Activated naive CD8-positive, alpha-beta T cell (primary cell): ENCODE results near the gene TMEM255A.

Experiments
- H3K27ac Mint-ChIP-seq: one replicate; pipeline ENCODE4 v1.8.0; 2021; ENCODE audit warnings: mixed read lengths
- H3K27me3 Mint-ChIP-seq: one replicate; pipeline ENCODE4 v1.8.0; 2021; ENCODE audit warnings: mixed read lengths
- H3K36me3 Mint-ChIP-seq: one replicate; pipeline ENCODE4 v1.8.0; 2021; ENCODE audit warnings: mixed read lengths
- H3K4me1 Mint-ChIP-seq: one replicate; pipeline ENCODE4 v1.8.0; 2021; ENCODE audit warnings: low read depth, mixed read lengths
- H3K4me3 Mint-ChIP-seq: one replicate; pipeline ENCODE4 v1.8.0; 2021; ENCODE audit warnings: mild to moderate bottlenecking, mixed read lengths
- H3K9me3 Mint-ChIP-seq: one replicate; pipeline ENCODE4 v1.8.0; 2021; ENCODE audit warnings: low read depth, mixed read lengths

TMEM255A gene

DNA sequence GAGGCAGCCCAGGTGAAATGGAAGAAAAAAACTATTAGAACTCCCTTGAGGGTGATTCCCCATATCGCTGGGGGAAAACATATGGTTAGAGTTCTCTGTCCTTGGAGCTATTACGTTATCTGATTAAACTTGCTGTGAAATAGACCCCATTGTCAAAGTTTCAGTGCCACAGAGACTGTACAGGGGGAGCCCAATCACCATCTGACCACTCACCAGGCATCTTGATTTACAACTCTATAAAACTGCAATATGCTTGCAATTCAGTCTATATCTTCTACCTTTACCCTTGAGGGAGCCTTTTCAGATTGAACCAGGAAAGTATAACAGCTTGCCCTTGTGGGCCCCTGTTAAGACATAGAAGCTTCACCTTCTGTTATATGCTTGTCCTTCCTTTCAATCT is 18.2 kb downstream of the TMEM255A start:
- Mint-ChIP-seq H3K27ac (no peak overlapping the region), H3K4me1 (peaks cover 9% of the 10 kb centered on the region), H3K36me3 (no peaks in the 10 kb centered on the region), H3K9me3 (no peaks in the 10 kb centered on the region), H3K27me3 (no peaks in the 10 kb centered on the region), H3K4me3 (no peak overlapping the region)

DNA sequence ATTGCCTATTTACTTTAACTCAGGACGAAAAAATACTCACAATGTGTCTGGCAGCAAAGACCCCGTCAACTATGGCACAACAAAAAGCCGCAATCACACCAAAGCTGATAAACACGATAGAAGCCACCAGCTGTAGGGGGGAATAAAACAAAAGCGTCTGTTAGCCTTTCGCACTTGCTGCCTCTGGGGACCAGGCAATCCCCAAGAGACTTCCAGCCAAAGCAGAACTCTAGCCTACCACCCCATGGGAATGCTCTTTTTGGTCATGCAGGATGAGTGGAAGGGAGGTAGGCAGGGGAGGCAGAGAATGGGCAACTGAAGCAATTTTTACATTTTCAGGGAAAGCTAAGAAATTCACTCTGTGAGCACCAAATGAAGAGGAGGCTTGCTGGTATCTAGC is 20.1 kb downstream of the TMEM255A start:
- no peaks in the 10 kb centered on the region for H3K9me3 Mint-ChIP-seq
- no peak overlapping the region for H3K4me3 Mint-ChIP-seq
- no peaks in the 10 kb centered on the region for H3K36me3 Mint-ChIP-seq

DNA sequence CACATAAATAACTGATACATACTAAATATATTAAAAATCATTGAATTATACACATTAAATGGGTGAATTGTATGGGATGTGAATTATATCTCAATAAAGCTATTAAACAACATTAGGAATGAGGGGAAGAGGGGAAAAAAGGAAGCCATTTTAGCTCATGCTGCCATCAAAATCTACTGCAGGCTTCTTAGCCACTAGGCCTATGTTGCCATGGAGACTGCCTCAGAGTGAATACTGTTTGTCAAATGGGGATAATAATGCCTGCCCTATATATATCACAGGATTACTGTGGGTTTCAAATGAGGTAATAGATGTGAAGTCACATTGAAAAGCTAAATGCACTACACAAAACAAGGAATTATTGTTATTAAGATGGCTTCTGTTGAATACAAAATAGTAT is 21.2 kb downstream of the TMEM255A start:
- Mint-ChIP-seq H3K27me3 (no peaks in the 10 kb centered on the region), H3K9me3 (no peaks in the 10 kb centered on the region), H3K4me3 (no peak overlapping the region), H3K27ac (no peak overlapping the region), H3K36me3 (no peaks in the 10 kb centered on the region), H3K4me1 (peaks cover 5% of the 10 kb centered on the region)

More for the DNA sequence above, 20.1 kb downstream of the TMEM255A start:
- Mint-ChIP-seq H3K4me1 (peaks cover 9% of the 10 kb centered on the region), H3K27me3 (no peaks in the 10 kb centered on the region), H3K27ac (no peak overlapping the region)

- Mint-ChIP-seq H3K4me3 (no peak overlapping the region), H3K27me3 (no peaks in the 10 kb centered on the region), H3K9me3 (no peaks in the 10 kb centered on the region), H3K4me1 (no peaks in the 10 kb centered on the region), H3K27ac (no peak overlapping the region), H3K36me3 (no peaks in the 10 kb centered on the region)
Observed at GRCh38 chrX:120287513-120288112, 23.6 kb downstream of the TMEM255A start.

DNA sequence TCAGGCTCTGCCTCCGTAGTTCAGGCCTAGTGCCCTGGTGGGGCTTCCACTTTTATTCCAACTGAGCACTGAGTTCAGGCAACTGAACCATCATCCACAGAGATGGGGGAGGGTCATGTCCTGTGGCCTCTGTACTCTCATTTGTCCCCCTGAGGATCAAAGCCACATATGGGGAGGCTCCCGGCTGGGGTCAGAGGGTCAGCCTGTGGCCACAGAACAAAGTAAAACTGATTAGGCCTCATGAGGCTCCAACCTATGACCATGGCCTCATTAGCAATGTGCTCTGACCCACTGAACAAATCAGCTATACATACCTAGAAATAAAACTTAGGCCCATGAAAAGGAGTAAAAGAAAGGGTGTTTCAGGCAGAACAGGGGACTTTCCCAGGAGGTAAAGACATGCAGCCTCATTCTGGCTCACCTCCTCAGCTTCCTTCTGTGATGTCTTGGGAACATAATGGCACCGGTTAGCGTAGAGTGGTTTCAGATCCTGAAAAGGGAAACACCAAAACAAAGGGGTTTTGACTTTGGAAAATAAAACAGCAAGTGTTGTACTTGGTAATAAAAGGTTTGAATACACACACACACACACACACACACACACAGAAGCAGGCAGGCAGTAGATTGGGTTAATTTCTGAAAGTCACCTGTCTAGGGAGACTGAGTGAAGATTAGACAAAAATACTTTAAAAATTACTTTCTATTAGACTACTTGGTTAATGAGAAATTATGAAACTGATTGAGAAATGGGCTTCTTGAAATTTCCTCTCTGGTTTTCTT is 24.3 kb downstream of the TMEM255A start:
- Mint-ChIP-seq H3K36me3 (no peaks in the 10 kb centered on the region), H3K27me3 (no peaks in the 10 kb centered on the region), H3K9me3 (no peaks in the 10 kb centered on the region), H3K27ac (no peak overlapping the region), H3K4me3 (no peak overlapping the region), H3K4me1 (no peaks in the 10 kb centered on the region)

DNA sequence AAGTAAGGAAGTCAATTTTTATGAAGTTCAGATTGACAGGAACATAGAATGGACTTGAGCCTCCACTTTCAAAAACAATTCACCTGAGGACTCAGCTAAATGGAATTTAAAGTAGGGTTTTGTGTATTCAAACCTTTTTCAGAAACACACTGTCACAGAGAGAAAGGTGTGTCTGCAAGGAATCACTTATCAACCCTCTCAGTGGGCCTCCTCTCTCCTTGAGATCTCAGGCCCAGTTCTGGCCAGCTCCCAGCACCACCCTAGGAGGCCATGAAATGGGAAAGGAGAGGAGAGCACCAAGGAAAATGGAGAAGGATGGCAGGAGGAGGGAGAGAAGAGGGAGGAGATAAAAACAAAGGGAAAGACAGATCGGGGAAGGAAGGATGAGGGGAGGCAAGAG is 28.6 kb downstream of the TMEM255A start:
- Mint-ChIP-seq H3K36me3 (no peaks in the 10 kb centered on the region), H3K4me1 (no peaks in the 10 kb centered on the region), H3K9me3 (no peaks in the 10 kb centered on the region), H3K27ac (no peak overlapping the region), H3K27me3 (no peaks in the 10 kb centered on the region), H3K4me3 (no peak overlapping the region)

DNA sequence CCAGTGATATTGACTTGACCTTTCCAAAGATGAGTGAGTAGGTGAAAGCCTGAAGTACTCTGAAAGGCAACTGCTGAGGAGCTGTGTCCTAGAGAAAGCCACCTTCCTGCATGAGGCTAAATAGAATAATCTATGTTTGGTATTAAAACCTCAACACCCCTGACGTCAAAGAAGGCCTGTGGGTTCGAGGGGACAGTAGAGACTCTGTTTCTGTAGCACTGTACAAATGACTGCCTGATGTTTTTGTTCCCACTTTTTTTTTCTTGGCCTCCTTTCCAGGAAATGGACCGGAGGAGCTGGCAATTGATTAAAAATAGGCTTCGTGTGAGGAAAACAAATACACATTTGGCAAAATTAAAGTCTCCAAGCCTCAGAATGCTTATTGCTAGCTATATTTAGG is 29.5 kb downstream of the TMEM255A start:
- Mint-ChIP-seq H3K4me1 (no peaks in the 10 kb centered on the region), H3K4me3 (no peak overlapping the region), H3K27me3 (no peaks in the 10 kb centered on the region), H3K9me3 (no peaks in the 10 kb centered on the region), H3K36me3 (no peaks in the 10 kb centered on the region), H3K27ac (no peak overlapping the region)

GRCh38 chrX:120281021-120281624 is 30.1 kb downstream of the TMEM255A start:
- no peaks in the 10 kb centered on the region for H3K27me3 Mint-ChIP-seq
- no peaks in the 10 kb centered on the region for H3K9me3 Mint-ChIP-seq
- no peaks in the 10 kb centered on the region for H3K4me1 Mint-ChIP-seq
- H3K27ac Mint-ChIP-seq = no peak overlapping the region
- no peaks in the 10 kb centered on the region for H3K36me3 Mint-ChIP-seq
- H3K4me3 Mint-ChIP-seq = no peak overlapping the region

DNA sequence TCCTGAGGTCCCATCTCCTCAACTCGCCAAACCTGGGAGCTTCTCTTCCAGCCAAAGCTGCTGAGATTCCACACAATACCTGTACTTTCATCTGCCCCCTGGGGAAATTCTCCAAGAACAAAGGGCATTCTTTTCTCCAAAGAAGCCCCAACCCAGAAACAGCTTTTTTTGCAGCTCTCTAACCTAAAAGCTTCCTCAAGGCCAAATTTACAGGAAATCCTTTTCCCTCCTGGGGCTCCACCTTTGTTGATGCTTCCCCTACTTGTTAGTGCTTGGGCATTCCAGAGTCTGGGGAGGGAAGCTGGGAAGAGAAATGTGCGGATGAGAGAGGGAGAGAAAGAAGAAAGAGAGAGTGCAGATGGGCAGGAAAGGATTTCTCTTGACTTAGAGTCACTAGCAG is 36.3 kb downstream of the TMEM255A start:
- no peak overlapping the region for H3K4me3 Mint-ChIP-seq
- peaks cover 1% of the 10 kb centered on the region for H3K4me1 Mint-ChIP-seq
- no peak overlapping the region for H3K27ac Mint-ChIP-seq
- H3K9me3 Mint-ChIP-seq = no peaks in the 10 kb centered on the region
- no peaks in the 10 kb centered on the region for H3K36me3 Mint-ChIP-seq
- H3K27me3 Mint-ChIP-seq = no peaks in the 10 kb centered on the region

DNA sequence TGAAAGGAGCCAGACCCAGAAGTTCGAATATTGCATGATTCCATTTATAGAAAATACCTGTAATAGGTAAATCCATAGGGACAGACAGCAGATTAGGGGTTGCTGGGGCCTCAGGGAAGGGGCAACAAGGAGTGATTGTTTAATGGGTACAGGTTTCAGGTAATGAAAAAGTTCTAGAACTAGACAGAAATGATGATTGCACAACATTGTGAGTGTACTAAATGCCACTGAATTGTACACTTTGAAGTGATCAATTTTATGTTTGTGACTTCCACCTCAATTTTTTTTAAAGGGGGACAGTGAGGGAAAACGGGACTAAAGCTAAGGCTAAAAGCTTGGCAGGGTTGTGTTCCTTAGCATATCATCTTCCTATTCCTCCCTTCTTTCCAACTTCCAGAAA is 37.1 kb downstream of the TMEM255A start:
- peaks cover 8% of the 10 kb centered on the region for H3K4me1 Mint-ChIP-seq
- H3K4me3 Mint-ChIP-seq = no peak overlapping the region
- no peaks in the 10 kb centered on the region for H3K36me3 Mint-ChIP-seq
- H3K27ac Mint-ChIP-seq = no peak overlapping the region
- H3K9me3 Mint-ChIP-seq = no peaks in the 10 kb centered on the region
- no peaks in the 10 kb centered on the region for H3K27me3 Mint-ChIP-seq

GRCh38 chrX:120271218-120271617 is 40.0 kb downstream of the TMEM255A start:
- Mint-ChIP-seq H3K36me3 (no peaks in the 10 kb centered on the region), H3K4me3 (no peak overlapping the region), H3K4me1 (peaks cover 10% of the 10 kb centered on the region), H3K27me3 (no peaks in the 10 kb centered on the region), H3K9me3 (no peaks in the 10 kb centered on the region), H3K27ac (no peak overlapping the region)

GRCh38 chrX:120270567-120270966 is 40.7 kb downstream of the TMEM255A start:
- Mint-ChIP-seq H3K9me3 (no peaks in the 10 kb centered on the region), H3K36me3 (no peaks in the 10 kb centered on the region), H3K27me3 (no peaks in the 10 kb centered on the region), H3K4me3 (no peak overlapping the region), H3K27ac (no peak overlapping the region), H3K4me1 (peaks cover 10% of the 10 kb centered on the region)

GRCh38 chrX:120269373-120270035 is 41.8 kb downstream of the TMEM255A start:
- Mint-ChIP-seq H3K4me3 (no peak overlapping the region), H3K27ac (no peak overlapping the region), H3K9me3 (no peaks in the 10 kb centered on the region), H3K27me3 (no peaks in the 10 kb centered on the region), H3K36me3 (no peaks in the 10 kb centered on the region), H3K4me1 (peaks cover 10% of the 10 kb centered on the region)

GRCh38 chrX:120264341-120264740 is 46.9 kb downstream of the TMEM255A start:
- no peak overlapping the region for H3K4me3 Mint-ChIP-seq
- H3K9me3 Mint-ChIP-seq = no peaks in the 10 kb centered on the region
- no peaks in the 10 kb centered on the region for H3K27me3 Mint-ChIP-seq
- no peaks in the 10 kb centered on the region for H3K36me3 Mint-ChIP-seq
- peaks cover 4% of the 10 kb centered on the region for H3K4me1 Mint-ChIP-seq
- H3K27ac Mint-ChIP-seq = no peak overlapping the region
